Neutrophil (primary cell): Measurements from ENCODE around the gene DMKN.

Source experiments
- H3K27ac ChIP-seq: fragments of 200-600 bp; sonication (generic); 2 replicates; pipeline ENCODE4 v1.5.1; 2016; ENCODE audit warnings: mild to moderate bottlenecking, moderate library complexity
- H3K27me3 ChIP-seq: fragments of 200-600 bp; sonication (generic); 2 replicates; pipeline ENCODE4 v1.6.0; 2016; ENCODE audit warnings: mild to moderate bottlenecking
- H3K36me3 ChIP-seq: fragments of 200-600 bp; sonication (generic); 2 replicates; pipeline ENCODE4 v1.5.1; 2017
- H3K4me1 ChIP-seq, 2 experiments: fragments of 200-600 bp in 1 of 2; sonication (generic) in 1 of 2; 1 replicate in 1 of 2; 2 replicates in 1 of 2; pipeline versions ENCODE4 v1.5.1 to v1.6.1; 2013 to 2016; ENCODE audit warnings: low read depth in 1 of 2, low read length in 1 of 2, mild to moderate bottlenecking in 1 of 2, moderate library complexity in 1 of 2; ENCODE audit not compliant: control insufficient read depth in 1 of 2, insufficient read depth in 1 of 2
- H3K4me3 ChIP-seq, 2 experiments: fragments of 200-600 bp in 1 of 2; sonication (generic) in 1 of 2; 1 replicate in 1 of 2; 2 replicates in 1 of 2; pipeline ENCODE4 v1.5.1; 2013 to 2016; ENCODE audit warnings: low read depth in 1 of 2, low read length in 1 of 2, mild to moderate bottlenecking in 1 of 2, moderate library complexity in 1 of 2
- H3K9me3 ChIP-seq: fragments of 200-600 bp; sonication (generic); 2 replicates; pipeline ENCODE4 v1.5.1; 2016
- CTCF ChIP-seq: fragments of 200-600 bp; sonication (generic); IDR thresholded peaks from 2 replicates; pipeline ENCODE4 v1.5.1; 2016; ENCODE audit warnings: antibody characterized with exemption

The DMKN gene

GRCh38 chr19:35545855-35546381, 32.5 kb upstream of the DMKN start:
- no peak for TF ChIP-seq CTCF
- H3K4me1 ChIP-seq = peaks cover 15 to 16% of the 10 kb centered on the region in 2 experiments
- peak overlapping the region; percentile 59 for H3K27ac ChIP-seq
- peak overlapping the region; percentile 85 to 88 for H3K4me3 ChIP-seq
- H3K27me3 ChIP-seq = no peaks in the 10 kb centered on the region
- no peaks in the 10 kb centered on the region for H3K36me3 ChIP-seq
- H3K9me3 ChIP-seq = no peaks in the 10 kb centered on the region

GRCh38 chr19:35545001-35545854, 31.8 kb upstream of the DMKN start, which contains the start of gene TMEM147:
Gene TMEM147, plus strand, starts transcription at chr19:35545626. Its CDS starts 114 bp downstream, at chr19:35545740.
- Histone ChIP-seq H3K27me3 (no peaks in the 10 kb centered on the region), H3K4me1 (peaks cover 15 to 16% of the 10 kb centered on the region in 2 experiments), H3K9me3 (no peaks in the 10 kb centered on the region), H3K36me3 (no peaks in the 10 kb centered on the region), H3K4me3 (peak within 1 kb of the TSS; percentile 85 to 88), H3K27ac (peak within 1 kb of the TSS; percentile 59)
- TF ChIP-seq CTCF = no peak

GRCh38 chr19:35544110-35544802, 30.8 kb upstream of the DMKN start:
- Histone ChIP-seq H3K4me1 (peaks cover 15 to 16% of the 10 kb centered on the region in 2 experiments), H3K4me3 (peak overlapping the region in 1 of 2 experiments; percentile 85), H3K27me3 (no peaks in the 10 kb centered on the region), H3K27ac (no peak overlapping the region), H3K36me3 (no peaks in the 10 kb centered on the region), H3K9me3 (no peaks in the 10 kb centered on the region)
- no peak for TF ChIP-seq CTCF

GRCh38 chr19:35543280-35544109, 30.0 kb upstream of the DMKN start:
- no peak for TF ChIP-seq CTCF
- Histone ChIP-seq H3K27ac (no peak overlapping the region), H3K4me3 (no peak overlapping the region), H3K9me3 (no peaks in the 10 kb centered on the region), H3K36me3 (no peaks in the 10 kb centered on the region), H3K4me1 (peaks cover 15 to 16% of the 10 kb centered on the region in 2 experiments), H3K27me3 (no peaks in the 10 kb centered on the region)

- TF ChIP-seq CTCF = no peak
- Histone ChIP-seq H3K27ac (no peak overlapping the region), H3K4me3 (no peak overlapping the region), H3K36me3 (no peaks in the 10 kb centered on the region), H3K9me3 (no peaks in the 10 kb centered on the region), H3K27me3 (no peaks in the 10 kb centered on the region), H3K4me1 (peaks cover 15 to 16% of the 10 kb centered on the region in 2 experiments)
These were observed 28.8 kb upstream of the DMKN start for GRCh38 chr19:35542209-35542608.
